C4-2B (cell line): ENCODE data around the gene AGFG2.
A peak's percentile ranks its signal among the peaks of the same experiment; 100 is the strongest.

ENCODE experiments used
- H3K27ac ChIP-seq: fragments of 450-650 bp; 2 replicates; pipeline ENCODE4 v1.5.1; 2017
- ZFX ChIP-seq: fragments of 450-650 bp; IDR thresholded peaks from 2 replicates; pipeline ENCODE4 v1.6.1; 2017
- TF ChIP-seq, protein P1 (sequence below): fragments of 450-650 bp; conservative IDR thresholded peaks from 2 replicates; pipeline ENCODE4 v1.5.1; 2017; ENCODE audit warnings: mild to moderate bottlenecking

The AGFG2 gene

DNA sequence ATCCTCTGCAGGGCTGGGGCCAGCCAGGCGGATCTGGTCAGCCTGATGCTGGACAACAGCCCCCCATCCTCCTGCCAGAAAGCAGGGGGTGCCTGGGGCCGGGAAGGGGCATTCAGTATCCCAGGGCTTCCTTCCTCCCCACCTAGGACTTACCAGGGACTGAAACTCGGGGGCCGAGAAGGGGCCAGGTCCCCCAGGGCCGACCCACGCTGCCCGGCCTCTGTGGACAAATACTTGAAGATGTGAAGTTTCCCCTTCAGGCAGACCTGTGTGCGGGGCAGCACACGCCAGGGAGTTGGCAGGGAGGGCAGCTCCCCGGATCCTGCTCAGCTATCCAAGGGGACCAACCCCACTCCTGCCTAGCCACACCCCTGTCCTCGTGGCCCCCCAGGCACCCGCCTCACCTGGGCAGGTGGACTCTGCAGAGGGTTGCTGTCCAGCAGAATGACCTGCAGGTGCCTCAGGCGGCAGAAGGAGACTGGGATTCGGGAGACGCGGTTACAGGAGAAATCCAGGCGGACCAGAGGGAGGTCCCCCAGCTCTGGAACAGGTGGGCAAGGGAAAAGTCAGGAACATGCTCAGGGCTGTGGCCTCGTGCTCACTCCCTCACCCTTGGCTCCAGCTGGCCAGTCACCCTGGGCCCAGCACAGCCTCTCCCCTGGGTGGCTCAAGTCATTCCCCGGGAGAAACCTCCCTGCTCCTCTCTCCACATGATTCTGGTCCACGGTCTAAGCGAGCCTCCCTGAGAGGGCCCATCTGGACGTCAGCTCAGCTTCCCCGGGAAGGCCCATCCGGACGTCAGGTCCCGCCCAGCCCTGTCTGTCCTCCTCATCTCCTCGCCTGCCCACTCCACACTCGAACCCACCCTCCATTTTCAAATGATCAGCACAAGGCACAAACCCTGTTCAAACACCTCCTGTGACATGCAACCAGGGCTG is 39.5 kb downstream of the AGFG2 start:
- TF ChIP-seq, protein P1, sequence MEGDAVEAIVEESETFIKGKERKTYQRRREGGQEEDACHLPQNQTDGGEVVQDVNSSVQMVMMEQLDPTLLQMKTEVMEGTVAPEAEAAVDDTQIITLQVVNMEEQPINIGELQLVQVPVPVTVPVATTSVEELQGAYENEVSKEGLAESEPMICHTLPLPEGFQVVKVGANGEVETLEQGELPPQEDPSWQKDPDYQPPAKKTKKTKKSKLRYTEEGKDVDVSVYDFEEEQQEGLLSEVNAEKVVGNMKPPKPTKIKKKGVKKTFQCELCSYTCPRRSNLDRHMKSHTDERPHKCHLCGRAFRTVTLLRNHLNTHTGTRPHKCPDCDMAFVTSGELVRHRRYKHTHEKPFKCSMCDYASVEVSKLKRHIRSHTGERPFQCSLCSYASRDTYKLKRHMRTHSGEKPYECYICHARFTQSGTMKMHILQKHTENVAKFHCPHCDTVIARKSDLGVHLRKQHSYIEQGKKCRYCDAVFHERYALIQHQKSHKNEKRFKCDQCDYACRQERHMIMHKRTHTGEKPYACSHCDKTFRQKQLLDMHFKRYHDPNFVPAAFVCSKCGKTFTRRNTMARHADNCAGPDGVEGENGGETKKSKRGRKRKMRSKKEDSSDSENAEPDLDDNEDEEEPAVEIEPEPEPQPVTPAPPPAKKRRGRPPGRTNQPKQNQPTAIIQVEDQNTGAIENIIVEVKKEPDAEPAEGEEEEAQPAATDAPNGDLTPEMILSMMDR: no peak
- TF ChIP-seq ZFX: no peak
- no peak overlapping the region for H3K27ac ChIP-seq

DNA sequence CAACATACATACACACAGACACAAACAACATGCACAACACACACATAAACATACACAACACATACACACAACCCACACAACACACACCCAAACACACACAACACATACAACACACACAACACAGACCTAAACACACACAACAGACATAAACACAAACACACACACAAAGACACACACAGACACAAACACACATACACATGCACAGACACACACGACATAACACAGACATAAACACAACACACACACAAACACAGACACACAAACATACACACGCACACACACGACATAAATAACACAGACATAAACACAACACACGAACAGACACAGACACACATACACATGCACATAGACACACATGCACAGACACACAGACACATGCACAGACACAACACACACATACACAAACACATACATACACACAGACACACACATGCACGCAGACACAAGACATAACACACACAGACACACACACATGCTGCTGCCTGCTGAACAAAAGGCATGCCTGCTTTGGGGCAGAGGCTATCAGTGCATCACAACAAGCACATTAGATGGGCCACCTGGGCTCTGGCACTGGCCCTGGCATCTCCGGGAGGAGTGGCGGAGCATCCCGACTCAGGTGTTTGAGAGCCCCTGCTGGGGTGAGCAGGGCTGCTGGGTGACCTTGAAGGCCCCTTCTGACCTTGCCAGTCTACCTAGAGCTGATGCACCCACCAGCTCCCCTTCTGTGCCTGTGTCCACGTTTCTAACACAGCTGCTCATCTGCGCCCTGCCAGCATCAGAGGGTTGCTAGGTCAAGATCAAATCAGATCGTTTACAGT is 41.7 kb downstream of the AGFG2 start:
- TF ChIP-seq ZFX: no peak
- TF ChIP-seq, protein P1: no peak
- H3K27ac ChIP-seq: no peak overlapping the region

DNA sequence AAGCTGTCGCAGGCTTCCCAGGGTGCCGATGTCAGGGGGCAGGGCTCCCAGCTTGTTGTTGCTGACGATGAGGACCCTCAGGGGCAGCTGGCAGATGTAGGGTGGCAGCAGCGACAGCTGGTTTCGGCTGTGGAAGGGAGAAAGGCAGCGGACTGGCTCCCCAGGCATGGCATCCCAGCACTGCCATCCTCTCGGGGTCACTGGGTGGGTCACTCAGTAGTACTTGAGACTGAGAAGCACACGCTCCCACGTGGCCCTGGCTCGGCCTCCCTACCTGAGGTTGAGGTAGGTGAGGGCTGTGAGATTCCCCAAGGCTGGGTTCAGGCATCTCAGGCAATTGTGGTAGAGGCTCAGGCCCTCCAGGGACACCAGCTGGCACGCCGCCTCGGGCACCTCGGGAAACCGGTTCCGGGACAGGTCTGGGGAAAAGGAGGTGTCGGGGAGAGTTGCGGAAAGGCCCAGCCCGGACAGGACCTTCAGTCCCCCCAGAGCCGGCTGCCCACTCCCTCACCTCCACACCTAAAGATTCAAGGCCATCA is 43.1 kb downstream of the AGFG2 start:
- H3K27ac ChIP-seq: peak overlapping the region; percentile 97
- TF ChIP-seq ZFX: peak; percentile 30; the same call in 1 of the 2 replicates
- TF ChIP-seq, protein P1: no peak

DNA sequence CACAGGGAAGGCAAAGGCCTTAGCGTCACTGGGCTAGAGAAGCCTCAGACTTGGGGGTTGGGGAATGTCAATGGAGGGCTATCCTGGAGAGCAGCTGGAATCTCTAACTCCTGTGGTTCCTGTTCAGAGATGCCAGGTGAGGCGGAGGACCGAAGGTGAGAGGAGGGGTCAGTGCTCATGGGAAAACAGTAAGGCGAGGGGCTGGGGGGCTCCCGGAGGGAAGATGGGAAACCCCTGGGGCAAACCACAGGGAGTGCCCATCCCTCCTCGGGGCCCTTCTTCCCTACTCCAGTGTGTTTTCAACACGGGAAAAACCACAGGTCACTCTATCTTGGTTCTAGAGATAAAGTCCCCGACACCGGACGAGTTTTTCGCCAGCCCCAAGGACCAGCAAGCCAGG is 43.6 kb downstream of the AGFG2 start:
- no peak for TF ChIP-seq ZFX
- TF ChIP-seq, protein P1: no peak
- peak overlapping the region; percentile 97 for H3K27ac ChIP-seq

DNA sequence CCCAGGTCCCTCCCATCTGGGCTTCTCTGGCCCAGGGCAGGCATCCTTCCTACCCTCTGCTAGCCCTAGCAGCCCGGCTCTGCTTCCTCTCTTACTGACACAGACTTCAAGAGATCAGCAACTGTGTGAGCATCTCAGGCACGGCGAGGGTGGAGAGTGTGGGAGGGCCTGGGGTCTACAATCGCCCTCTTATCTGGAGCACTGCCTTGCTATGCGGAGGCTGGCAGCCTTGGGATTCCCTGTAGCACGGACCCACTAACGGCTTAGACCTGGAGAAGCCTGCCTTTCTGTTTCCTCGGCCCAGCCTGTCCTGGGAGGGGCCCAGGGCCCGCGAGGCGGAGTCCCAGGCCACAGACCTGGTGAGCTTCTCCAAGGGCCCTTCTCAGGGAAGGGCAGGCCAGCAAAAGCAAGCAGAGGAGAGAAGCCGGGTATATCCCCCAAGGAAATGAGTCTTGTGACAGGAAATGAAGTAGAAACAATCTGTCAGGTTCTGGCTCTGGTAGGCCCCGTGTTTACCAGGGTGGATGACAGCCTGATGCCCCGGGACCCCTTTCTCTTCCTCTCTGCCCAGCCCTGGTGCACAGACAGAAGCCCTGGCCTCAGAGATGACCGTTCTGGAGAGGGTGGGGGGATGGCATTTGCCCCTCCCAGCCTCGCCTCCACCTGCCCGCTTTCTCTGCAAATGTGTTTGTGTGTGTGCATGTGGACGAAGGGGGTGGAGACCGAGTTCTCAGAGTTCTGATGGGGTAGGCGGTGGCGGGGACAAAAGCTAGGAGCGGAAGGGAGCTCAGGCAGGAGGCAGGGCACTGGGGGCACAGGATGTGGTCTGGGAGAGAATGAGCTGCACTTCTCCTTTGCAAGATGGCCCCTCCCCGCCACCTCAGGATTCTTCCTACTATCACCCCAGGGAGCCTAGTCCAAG is 44.4 kb downstream of the AGFG2 start:
- H3K27ac ChIP-seq: peak overlapping the region; percentile 97
- no peak for TF ChIP-seq ZFX
- TF ChIP-seq, protein P1: no peak

DNA sequence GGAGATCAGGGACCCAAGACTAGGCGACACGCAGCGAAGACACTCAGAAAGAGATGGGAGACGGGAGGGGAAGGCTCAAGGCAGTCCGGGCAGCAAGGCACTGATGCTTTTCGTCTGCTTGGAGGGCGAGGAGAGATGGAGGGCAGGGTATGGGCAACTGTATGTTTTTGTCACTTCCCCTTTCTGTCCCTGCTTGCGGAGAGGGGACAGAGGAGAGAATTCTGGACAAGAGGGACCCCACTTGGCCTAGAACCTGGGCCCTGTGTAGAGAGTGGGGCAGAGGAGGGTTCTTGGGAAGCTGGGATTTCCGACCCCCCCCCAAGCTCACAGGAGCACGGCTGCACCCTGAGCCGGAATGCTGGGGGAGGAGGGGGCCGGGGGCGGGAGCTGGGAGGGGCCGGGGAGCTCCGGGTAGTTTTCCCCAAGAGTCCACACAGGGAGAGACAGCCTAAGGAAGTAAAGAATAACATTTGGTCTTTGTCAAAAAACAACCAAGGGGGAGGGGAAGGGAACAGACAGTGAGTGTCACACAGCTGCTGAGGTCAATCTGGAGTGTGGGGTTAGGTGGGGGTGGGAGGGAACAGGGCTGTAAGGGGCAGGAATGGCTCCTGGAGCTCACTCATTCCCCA is 45.2 kb downstream of the AGFG2 start:
- H3K27ac ChIP-seq: peak overlapping the region; percentile 97

More for the DNA sequence above, 45.2 kb downstream of the AGFG2 start:
- TF ChIP-seq, protein P1: no peak
- TF ChIP-seq ZFX: no peak
